Measurements from ENCODE around the gene TTN. TPM values are rescaled to one million over a fixed set of nuclear protein-coding genes. Genes with fewer than 3 reads are reported as not detected.

The TTN gene
- total and polyA plus RNA-seq, 10 of the 15 experiments (the other 5 are each of a cell fraction or from before 2014, with no cell fraction given) = 0.15 to 9.0 (median 1.8) TPM

DNA sequence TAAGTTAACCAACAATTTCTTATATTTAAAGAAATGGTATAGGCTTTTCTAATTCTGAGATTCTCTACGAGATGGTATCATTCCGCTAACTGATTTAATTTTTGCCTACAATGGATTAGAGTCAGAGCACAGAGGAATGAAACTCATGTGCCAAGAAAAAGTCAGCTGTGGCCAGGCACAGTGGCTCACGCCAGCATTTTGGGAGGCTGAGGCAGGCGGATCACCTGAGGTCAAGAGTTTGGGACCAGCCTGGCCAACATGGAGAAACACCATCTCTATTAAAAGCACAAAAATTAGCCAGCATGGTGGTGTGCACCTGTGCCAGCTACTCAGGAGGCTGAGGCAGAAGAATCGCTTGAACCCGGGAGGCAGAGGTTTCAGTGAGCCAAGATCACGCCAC, 17.0 kb upstream of the TTN start:
- H3K27ac ChIP-seq (ENCODE audit: control insufficient read depth, insufficient read depth) = no peak overlapping the region
- no peaks in the 10 kb centered on the region for H3K79me2 ChIP-seq (ENCODE audit: control insufficient read depth, insufficient read depth, low read length)
- RAD21 ChIA-PET (ENCODE audit: unreplicated experiment) = interaction anchor here (1.2 kb wide), 1 partner anchor 195 kb away, joined by 3 read pairs; no protein-coding TSS in a partner anchor
- no peak overlapping the region for H3K4me3 ChIP-seq
- peaks cover 6% of the 10 kb centered on the region; the same call in 1 of the 2 replicates for H3K4me1 ChIP-seq (ENCODE audit: control insufficient read depth, insufficient read depth, low read length)
- no peak for DNase-seq (ENCODE audit: low read depth, low spot score)
- CTCF ChIA-PET = interaction anchor here (1.2 kb wide), 1 partner anchor 10 kb away, joined by 4 read pairs; no protein-coding TSS in a partner anchor
- SMC1A ChIA-PET (ENCODE audit: uncharacterized antibody, unreplicated experiment) = interaction anchor here (0.5 to 1.0 kb wide), 2 partner anchors 13 to 300 kb away, joined by 3 read pairs; no protein-coding TSS in a partner anchor
- H3K9me3 ChIP-seq (replicated peaks; ENCODE audit: control insufficient read depth, insufficient read depth, low read length) = no peaks in the 10 kb centered on the region
- H4K20me1 ChIP-seq (ENCODE audit: control insufficient read depth, insufficient read depth) = no peaks in the 10 kb centered on the region
- no peak overlapping the region for H3K9ac ChIP-seq (ENCODE audit: control insufficient read depth, insufficient read depth, low read length)
- no peaks in the 10 kb centered on the region for H3K27me3 ChIP-seq (replicated peaks in 1 of 2; ENCODE audit: control insufficient read depth in 2 of 2, insufficient read depth in 2 of 2, low read length in 1 of 2)
- no peaks in the 10 kb centered on the region for H3K36me3 ChIP-seq (ENCODE audit: control insufficient read depth in 2 of 2, insufficient read depth in 2 of 2, low read length in 1 of 2)
- WGBS (ENCODE audit: insufficient coverage, insufficient replicate concordance, low lambda C conversion rate, missing lambda C conversion rate) = 84% methylated on average over 6 of the region's 7 CpGs
- no peak for ATAC-seq
- H3K4me2 ChIP-seq (ENCODE audit: control insufficient read depth, insufficient read depth) = no peak overlapping the region
- POLR2A ChIA-PET = interaction anchor here (0.7 kb wide), 1 partner anchor 23 kb away, joined by 8 read pairs; no protein-coding TSS in a partner anchor
- FAIRE-seq = no peak
- intact Hi-C loops (cut with micrococcal nuclease; ENCODE audit: unreplicated experiment) = no loop called here
- H2AFZ ChIP-seq (ENCODE audit: control insufficient read depth, low read depth, low read length) = no peak overlapping the region
- in situ Hi-C loops (cut with MboI) = no loop called here
- BruUV-seq (replicated peaks) = no TSS peak
- TF ChIP-seq, protein P1, sequence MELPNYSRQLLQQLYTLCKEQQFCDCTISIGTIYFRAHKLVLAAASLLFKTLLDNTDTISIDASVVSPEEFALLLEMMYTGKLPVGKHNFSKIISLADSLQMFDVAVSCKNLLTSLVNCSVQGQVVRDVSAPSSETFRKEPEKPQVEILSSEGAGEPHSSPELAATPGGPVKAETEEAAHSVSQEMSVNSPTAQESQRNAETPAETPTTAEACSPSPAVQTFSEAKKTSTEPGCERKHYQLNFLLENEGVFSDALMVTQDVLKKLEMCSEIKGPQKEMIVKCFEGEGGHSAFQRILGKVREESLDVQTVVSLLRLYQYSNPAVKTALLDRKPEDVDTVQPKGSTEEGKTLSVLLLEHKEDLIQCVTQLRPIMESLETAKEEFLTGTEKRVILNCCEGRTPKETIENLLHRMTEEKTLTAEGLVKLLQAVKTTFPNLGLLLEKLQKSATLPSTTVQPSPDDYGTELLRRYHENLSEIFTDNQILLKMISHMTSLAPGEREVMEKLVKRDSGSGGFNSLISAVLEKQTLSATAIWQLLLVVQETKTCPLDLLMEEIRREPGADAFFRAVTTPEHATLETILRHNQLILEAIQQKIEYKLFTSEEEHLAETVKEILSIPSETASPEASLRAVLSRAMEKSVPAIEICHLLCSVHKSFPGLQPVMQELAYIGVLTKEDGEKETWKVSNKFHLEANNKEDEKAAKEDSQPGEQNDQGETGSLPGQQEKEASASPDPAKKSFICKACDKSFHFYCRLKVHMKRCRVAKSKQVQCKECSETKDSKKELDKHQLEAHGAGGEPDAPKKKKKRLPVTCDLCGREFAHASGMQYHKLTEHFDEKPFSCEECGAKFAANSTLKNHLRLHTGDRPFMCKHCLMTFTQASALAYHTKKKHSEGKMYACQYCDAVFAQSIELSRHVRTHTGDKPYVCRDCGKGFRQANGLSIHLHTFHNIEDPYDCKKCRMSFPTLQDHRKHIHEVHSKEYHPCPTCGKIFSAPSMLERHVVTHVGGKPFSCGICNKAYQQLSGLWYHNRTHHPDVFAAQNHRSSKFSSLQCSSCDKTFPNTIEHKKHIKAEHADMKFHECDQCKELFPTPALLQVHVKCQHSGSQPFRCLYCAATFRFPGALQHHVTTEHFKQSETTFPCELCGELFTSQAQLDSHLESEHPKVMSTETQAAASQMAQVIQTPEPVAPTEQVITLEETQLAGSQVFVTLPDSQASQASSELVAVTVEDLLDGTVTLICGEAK (IDR thresholded peaks at IDR 0.05; ENCODE audit: borderline replicate concordance) = no peak
- TF ChIP-seq, protein P2, sequence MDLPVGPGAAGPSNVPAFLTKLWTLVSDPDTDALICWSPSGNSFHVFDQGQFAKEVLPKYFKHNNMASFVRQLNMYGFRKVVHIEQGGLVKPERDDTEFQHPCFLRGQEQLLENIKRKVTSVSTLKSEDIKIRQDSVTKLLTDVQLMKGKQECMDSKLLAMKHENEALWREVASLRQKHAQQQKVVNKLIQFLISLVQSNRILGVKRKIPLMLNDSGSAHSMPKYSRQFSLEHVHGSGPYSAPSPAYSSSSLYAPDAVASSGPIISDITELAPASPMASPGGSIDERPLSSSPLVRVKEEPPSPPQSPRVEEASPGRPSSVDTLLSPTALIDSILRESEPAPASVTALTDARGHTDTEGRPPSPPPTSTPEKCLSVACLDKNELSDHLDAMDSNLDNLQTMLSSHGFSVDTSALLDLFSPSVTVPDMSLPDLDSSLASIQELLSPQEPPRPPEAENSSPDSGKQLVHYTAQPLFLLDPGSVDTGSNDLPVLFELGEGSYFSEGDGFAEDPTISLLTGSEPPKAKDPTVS (IDR thresholded peaks at IDR 0.05; ENCODE audit: low read depth, low read length) = no peak
- TF ChIP-seq LARP7 (IDR thresholded peaks at IDR 0.05) (no peak), CHD2 (IDR thresholded peaks at IDR 0.05; ENCODE audit: borderline replicate concordance, low read depth, low read length) (no peak), ESRRA (IDR thresholded peaks at IDR 0.05; ENCODE audit: low read length) (no peak), ZZZ3 (IDR thresholded peaks at IDR 0.05; ENCODE audit: control insufficient read depth, insufficient read length, low read depth) (no peak), TCF3 (IDR thresholded peaks at IDR 0.05; ENCODE audit: borderline replicate concordance, insufficient read depth, low read depth, low read length) (no peak), BRCA1 (IDR thresholded peaks at IDR 0.05; ENCODE audit: low read depth, low read length) (no peak)
- TF ChIP-seq, protein P3, sequence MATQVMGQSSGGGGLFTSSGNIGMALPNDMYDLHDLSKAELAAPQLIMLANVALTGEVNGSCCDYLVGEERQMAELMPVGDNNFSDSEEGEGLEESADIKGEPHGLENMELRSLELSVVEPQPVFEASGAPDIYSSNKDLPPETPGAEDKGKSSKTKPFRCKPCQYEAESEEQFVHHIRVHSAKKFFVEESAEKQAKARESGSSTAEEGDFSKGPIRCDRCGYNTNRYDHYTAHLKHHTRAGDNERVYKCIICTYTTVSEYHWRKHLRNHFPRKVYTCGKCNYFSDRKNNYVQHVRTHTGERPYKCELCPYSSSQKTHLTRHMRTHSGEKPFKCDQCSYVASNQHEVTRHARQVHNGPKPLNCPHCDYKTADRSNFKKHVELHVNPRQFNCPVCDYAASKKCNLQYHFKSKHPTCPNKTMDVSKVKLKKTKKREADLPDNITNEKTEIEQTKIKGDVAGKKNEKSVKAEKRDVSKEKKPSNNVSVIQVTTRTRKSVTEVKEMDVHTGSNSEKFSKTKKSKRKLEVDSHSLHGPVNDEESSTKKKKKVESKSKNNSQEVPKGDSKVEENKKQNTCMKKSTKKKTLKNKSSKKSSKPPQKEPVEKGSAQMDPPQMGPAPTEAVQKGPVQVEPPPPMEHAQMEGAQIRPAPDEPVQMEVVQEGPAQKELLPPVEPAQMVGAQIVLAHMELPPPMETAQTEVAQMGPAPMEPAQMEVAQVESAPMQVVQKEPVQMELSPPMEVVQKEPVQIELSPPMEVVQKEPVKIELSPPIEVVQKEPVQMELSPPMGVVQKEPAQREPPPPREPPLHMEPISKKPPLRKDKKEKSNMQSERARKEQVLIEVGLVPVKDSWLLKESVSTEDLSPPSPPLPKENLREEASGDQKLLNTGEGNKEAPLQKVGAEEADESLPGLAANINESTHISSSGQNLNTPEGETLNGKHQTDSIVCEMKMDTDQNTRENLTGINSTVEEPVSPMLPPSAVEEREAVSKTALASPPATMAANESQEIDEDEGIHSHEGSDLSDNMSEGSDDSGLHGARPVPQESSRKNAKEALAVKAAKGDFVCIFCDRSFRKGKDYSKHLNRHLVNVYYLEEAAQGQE (IDR thresholded peaks at IDR 0.05; ENCODE audit: low read depth, low read length) = no peak
- TF ChIP-seq, protein P4, sequence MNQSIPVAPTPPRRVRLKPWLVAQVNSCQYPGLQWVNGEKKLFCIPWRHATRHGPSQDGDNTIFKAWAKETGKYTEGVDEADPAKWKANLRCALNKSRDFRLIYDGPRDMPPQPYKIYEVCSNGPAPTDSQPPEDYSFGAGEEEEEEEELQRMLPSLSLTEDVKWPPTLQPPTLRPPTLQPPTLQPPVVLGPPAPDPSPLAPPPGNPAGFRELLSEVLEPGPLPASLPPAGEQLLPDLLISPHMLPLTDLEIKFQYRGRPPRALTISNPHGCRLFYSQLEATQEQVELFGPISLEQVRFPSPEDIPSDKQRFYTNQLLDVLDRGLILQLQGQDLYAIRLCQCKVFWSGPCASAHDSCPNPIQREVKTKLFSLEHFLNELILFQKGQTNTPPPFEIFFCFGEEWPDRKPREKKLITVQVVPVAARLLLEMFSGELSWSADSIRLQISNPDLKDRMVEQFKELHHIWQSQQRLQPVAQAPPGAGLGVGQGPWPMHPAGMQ (IDR thresholded peaks at IDR 0.05; ENCODE audit: borderline replicate concordance) = no peak
- TF ChIP-seq, protein P5, sequence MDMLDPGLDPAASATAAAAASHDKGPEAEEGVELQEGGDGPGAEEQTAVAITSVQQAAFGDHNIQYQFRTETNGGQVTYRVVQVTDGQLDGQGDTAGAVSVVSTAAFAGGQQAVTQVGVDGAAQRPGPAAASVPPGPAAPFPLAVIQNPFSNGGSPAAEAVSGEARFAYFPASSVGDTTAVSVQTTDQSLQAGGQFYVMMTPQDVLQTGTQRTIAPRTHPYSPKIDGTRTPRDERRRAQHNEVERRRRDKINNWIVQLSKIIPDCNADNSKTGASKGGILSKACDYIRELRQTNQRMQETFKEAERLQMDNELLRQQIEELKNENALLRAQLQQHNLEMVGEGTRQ (IDR thresholded peaks at IDR 0.05; ENCODE audit: borderline replicate concordance, low read depth, low read length) = no peak

Data from GM12878 (cell line).